Astrocyte of the cerebellum (primary cell): ENCODE measurements around the gene C19orf73.
"Not testable (repeated sequence)": the region's sequence is repeated elsewhere in the genome, so short reads cannot be mapped to it uniquely, and the experiment has no call there.

ENCODE experiments used
- DNase-seq: peaks from one replicate; pipeline ENCODE4 v3.0.0-alpha.2; 2011; ENCODE audit warnings: low read depth
- H3K4me3 ChIP-seq: 2 replicates; pipeline ENCODE4 v1.5.1; 2011; ENCODE audit warnings: mild to moderate bottlenecking, low read depth, low read length, moderate library complexity
- in situ Hi-C: cut with HindIII; loops from 2 replicates; pipeline ENCODE4 v1.10.0; 2017; ENCODE audit warnings: low sequenced_read_pairs
- TF ChIP-seq, protein P1 (sequence below): IDR thresholded peaks from 2 replicates; pipeline ENCODE4 v1.5.1; 2012; ENCODE audit warnings: low read length, low read depth, moderate library complexity, mild to moderate bottlenecking; ENCODE audit errors: missing control alignments

Gene C19orf73

DNA sequence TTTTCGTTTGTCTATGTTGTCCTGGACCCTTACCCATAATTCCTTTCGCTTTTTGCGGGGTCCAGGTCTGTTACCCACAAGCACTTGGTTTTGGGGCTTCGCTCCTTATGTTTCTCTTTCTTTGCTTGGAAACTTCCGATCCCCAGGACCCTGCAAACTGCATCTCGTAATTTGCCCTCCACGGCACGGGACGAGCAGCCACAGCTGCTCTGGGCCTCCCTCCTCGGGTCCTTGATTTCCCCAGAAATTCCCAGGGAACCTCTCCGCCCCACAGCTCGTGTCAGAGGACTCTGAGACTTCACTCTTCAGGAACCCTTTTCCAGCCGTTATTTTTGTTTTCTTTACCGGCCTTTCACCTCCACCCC lies 33.1 kb downstream of the C19orf73 start:
- TF ChIP-seq, protein P1, sequence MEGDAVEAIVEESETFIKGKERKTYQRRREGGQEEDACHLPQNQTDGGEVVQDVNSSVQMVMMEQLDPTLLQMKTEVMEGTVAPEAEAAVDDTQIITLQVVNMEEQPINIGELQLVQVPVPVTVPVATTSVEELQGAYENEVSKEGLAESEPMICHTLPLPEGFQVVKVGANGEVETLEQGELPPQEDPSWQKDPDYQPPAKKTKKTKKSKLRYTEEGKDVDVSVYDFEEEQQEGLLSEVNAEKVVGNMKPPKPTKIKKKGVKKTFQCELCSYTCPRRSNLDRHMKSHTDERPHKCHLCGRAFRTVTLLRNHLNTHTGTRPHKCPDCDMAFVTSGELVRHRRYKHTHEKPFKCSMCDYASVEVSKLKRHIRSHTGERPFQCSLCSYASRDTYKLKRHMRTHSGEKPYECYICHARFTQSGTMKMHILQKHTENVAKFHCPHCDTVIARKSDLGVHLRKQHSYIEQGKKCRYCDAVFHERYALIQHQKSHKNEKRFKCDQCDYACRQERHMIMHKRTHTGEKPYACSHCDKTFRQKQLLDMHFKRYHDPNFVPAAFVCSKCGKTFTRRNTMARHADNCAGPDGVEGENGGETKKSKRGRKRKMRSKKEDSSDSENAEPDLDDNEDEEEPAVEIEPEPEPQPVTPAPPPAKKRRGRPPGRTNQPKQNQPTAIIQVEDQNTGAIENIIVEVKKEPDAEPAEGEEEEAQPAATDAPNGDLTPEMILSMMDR: no peak
- no peak for DNase-seq
- peak overlapping the region; percentile 99 for H3K4me3 ChIP-seq
- in situ Hi-C loops: no loop called here

DNA sequence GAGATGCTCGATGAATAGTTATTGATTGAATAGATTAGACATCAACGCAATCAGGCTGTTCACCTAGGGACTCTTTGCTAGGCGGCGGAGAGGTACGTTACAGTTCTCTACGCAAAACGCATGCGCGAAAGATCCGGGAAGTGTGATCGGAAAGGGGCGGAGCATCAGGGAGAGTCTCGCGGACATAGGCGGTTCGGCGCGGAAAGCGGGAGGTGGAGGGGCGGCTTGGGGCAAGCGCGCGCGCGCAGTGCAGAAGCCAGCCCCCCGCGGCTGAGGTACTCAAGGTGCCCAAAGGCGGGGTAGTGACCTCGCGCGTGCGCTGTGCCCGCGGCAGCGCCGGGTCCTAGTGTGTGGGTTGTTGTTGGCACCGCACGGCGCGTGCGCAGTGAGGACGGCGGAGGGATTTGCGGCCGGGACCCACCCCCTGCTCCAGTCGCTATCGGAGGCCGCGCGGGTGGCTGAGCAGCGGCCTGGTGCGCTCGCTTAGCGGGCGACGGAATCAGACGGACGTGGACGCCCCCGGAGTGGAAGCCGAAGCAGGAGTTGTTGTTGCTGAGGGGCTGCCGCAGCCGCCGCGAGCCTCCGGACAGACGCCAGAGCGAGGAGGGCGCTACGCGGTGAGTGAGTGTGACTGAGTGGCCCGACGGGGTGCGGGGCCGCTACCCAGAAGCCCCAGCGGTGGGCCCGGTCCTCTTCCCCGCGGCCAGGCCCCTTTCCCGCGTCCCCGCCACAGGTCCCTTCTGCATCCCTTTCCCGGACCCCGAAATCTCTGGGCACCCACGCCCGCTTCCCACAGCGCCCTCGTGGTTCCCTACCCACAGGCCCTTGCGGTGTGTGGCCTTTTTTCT lies 33.7 kb downstream of the C19orf73 start, which contains the start of gene SNRNP70:
TSS of gene SNRNP70 (plus strand) at position 432 of the 848 bp plus-strand sequence. CDS start 964 bp downstream, outside the sequence.
- peak within 1 kb of the TSS; percentile 99 for H3K4me3 ChIP-seq
- peak; percentile 98 for DNase-seq
- in situ Hi-C loops: no loop called here
- TF ChIP-seq, protein P1: no peak

DNA sequence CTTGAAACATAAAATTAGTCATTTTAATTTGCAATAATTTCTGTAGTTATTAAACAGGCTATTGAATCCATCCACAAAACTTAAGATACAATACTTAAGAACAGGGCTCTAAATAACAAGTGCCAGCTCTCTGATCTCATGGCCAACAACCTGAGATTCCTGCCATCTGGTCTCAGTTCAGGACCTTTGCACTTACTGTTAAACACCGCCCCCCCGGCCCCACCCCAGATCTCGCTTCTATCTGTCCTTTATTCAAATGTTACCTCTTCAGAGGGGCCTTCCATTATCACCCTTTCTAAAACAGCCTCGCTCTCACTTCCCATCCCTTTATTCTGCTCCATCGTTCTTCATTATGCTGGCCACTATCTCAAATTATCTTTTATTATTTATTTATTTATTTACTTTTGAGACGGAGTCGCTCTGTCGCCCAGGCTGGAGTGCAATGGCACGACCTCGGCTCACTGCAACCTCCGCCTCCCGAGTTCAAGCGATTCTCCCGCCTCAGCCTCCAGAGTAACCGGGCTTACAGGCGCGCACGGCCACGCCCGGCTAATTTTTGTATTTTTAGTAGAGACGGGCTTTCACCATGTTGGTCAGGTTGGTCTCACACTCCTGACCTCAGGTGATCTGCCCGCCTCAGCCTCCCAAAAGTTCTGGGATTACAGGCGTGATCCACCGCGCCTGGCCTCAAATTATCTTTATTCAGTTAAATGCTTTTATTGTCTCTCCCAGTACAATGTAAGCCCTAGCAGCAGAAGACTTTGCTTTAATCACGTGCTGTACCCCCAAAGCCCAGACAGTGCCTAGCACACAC lies 34.5 kb downstream of the C19orf73 start:
- H3K4me3 ChIP-seq: peak overlapping the region; percentile 99
- in situ Hi-C loops: no loop called here
- no peak for DNase-seq
- TF ChIP-seq, protein P1: no peak

DNA sequence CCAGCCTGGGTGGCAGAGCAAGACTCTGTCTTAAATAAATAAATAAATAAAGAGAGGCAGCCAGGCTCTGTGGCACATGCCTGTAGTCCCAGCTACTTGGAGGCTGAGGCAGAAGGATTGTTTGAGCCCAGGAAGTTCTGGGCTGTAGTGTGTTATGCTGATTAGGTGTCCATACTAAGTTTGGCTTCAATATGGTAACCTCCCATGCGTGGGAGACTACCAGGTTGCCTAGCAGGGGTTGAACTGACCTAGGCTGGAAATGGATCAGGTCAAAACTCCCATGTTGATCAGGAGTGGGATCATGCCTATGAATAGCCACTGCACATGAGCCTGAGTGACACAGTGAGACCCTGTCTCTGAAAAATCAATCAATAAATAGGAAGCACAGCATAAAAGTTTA lies 37.7 kb downstream of the C19orf73 start:
- in situ Hi-C loops: no loop called here
- DNase-seq: no peak
- TF ChIP-seq, protein P1: no peak
- no peak overlapping the region for H3K4me3 ChIP-seq

DNA sequence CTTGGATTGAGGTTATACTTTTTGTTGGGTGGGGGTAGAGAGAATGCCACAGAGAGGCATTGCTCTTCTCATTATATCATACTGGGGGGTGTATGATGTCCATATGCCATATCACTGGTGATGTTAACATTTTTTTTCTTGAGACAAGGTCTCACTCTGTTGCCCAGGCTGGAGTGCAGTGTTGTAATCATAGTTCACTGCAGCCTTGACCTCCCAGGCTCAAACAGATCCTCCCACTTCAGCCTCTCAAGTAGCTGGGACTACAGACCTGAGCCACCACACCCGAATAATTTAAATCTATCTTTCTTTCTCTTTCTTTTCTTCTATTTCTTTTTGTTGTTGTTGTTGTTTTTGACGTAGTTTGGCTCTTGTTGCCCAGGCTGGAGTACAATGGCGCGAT lies 38.6 kb downstream of the C19orf73 start:
- in situ Hi-C loops: no loop called here
- H3K4me3 ChIP-seq: no peak overlapping the region
- TF ChIP-seq, protein P1: no peak
- no peak for DNase-seq

DNA sequence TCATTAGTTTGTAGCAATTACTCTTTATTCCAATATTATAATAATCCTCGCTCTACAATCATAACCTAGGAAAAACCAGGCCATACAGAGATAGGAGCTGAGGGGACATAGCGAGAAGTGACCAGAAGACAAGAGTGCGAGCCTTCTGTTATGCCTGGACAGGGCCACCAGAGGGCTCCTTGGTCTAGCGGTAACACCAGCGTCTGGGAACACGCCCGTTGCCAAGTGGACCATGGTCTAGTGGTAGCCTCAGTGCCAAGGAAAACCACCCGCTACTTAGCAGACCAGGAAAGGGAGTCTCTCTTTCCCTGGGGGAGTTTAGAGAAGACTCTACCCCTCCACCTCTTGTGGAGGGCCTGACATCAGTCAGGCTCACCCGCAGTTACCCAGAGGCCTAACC lies 44.1 kb downstream of the C19orf73 start:
- TF ChIP-seq, protein P1: peak; percentile 66
- in situ Hi-C loops, DNase-seq, H3K4me3 ChIP-seq: not testable (repeated sequence)
